GM21528 (cell line): ENCODE results near the gene YDJC.
"Not testable (repeated sequence)": the region's sequence is repeated elsewhere in the genome, so short reads cannot be mapped to it uniquely, and the experiment has no call there.

Experiments
- ATAC-seq: cut with Tn5 transposase; IDR thresholded peaks from one replicate; pipeline ENCODE4 v1.9.1; 2021; ENCODE audit warnings: mild to moderate bottlenecking, moderate library complexity; ENCODE audit not compliant: unreplicated experiment, low FRiP score

Gene YDJC

GRCh38 chr22:21652547-21653545 is 23.0 kb upstream of the YDJC start:
- ATAC-seq, result no peak

- ATAC-seq, result peak; percentile 64
These were observed 22.3 kb upstream of the YDJC start for GRCh38 chr22:21652010-21652546.

- ATAC-seq, result peak; percentile 11
These were observed 21.7 kb upstream of the YDJC start for GRCh38 chr22:21651521-21652009.

GRCh38 chr22:21650823-21651520 is 21.1 kb upstream of the YDJC start:
- ATAC-seq, result no peak

- no peak for ATAC-seq
These were observed 20.5 kb upstream of the YDJC start for GRCh38 chr22:21650280-21650679.

- ATAC-seq, result no peak
These were observed 17.1 kb upstream of the YDJC start for GRCh38 chr22:21646608-21647590.

GRCh38 chr22:21645513-21645912 is 15.7 kb upstream of the YDJC start:
- not testable (repeated sequence) for ATAC-seq

- no peak for ATAC-seq
These were observed 13.9 kb upstream of the YDJC start for GRCh38 chr22:21643533-21644357.

- ATAC-seq, result no peak
These were observed 13.0 kb upstream of the YDJC start for GRCh38 chr22:21642584-21643448.

- ATAC-seq, result peak; percentile 79
These were observed 12.2 kb upstream of the YDJC start, which contains the start of gene SDF2L1 for GRCh38 chr22:21641789-21642583. TSS of gene SDF2L1 (plus strand) at chr22:21642302. CDS start at chr22:21642337, 35 bp downstream.

- peak; percentile 7 for ATAC-seq
These were observed 11.6 kb upstream of the YDJC start for GRCh38 chr22:21641417-21641788.

GRCh38 chr22:21640810-21641209 is 11.0 kb upstream of the YDJC start:
- ATAC-seq, result no peak

- ATAC-seq, result no peak
These were observed 9.5 kb upstream of the YDJC start for GRCh38 chr22:21639359-21639758.

GRCh38 chr22:21637450-21637849 is 7.6 kb upstream of the YDJC start:
- not testable (repeated sequence) for ATAC-seq

- ATAC-seq, result no peak
These were observed 6.9 kb upstream of the YDJC start for GRCh38 chr22:21636629-21637218.

- ATAC-seq, result no peak
These were observed 6.1 kb upstream of the YDJC start for GRCh38 chr22:21635771-21636510.
